Hematopoietic multipotent progenitor cell treated with erythropoietin and hydrocortisone succinate and interleukin-3 and kit ligand, for 8 days (in vitro differentiated cells): ENCODE results near the gene NOD1.
"Not testable (repeated sequence)": the region's sequence is repeated elsewhere in the genome, so short reads cannot be mapped to it uniquely, and the experiment has no call there.

ENCODE experiments used
- DNase-seq: peaks from one replicate; pipeline ENCODE4 v3.0.0-alpha.2; 2015

Gene NOD1

GRCh38 chr7:30445770-30446169 lies 32.8 kb downstream of the NOD1 start:
- peak; percentile 65 for DNase-seq

GRCh38 chr7:30437823-30438574 lies 40.6 kb downstream of the NOD1 start:
- no peak for DNase-seq

GRCh38 chr7:30436518-30436917 lies 42.1 kb downstream of the NOD1 start:
- no peak for DNase-seq

- DNase-seq = no peak
These were observed 42.5 kb downstream of the NOD1 start for GRCh38 chr7:30436046-30436445.

- DNase-seq = no peak
These were observed 44.3 kb downstream of the NOD1 start for GRCh38 chr7:30434140-30434799.

DNA sequence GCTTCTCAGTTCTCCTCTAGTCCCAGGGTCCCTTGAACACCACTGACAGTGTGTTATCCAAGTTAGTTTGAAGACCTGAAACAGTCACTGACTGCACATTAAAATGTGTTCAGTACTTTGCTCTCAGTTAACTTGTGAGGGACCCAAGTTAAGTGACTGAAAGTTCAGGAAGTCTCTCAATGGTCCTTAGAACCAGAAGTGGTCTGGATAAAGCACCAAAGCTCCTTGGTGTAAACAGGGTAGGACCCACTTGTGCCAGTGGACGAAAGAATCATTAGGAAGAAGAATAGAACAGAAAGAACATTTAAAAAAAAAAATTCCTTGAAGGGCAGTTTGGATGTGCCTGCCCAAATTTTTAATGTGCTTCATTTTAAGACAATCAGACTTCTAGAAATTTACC lies 45.1 kb downstream of the NOD1 start:
- DNase-seq = no peak

GRCh38 chr7:30433082-30433481 lies 45.5 kb downstream of the NOD1 start:
- no peak for DNase-seq

- no peak for DNase-seq
These were observed 47.8 kb downstream of the NOD1 start for GRCh38 chr7:30430777-30431176.

DNA sequence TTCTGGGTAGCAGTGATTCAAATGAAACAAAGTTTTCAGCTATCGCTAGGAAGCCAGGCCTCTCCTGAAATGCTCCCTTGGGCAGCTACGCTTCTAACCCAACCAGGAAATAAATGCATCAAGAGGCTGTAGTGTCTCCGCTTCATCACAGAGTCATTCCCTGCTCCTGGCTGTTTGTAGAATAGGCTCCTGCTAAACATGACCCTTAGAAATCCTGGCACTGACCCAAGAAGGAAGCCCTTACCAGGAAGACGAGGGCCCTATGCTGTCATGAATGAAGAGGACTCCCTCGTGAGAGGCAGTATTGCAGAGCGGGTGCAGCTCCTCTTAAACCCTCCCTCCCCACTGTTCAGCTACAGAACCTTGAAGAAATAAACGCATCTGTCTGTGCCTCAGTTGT lies 48.3 kb downstream of the NOD1 start:
- DNase-seq = no peak

GRCh38 chr7:30429156-30429530 lies 49.4 kb downstream of the NOD1 start:
- DNase-seq = no peak

DNA sequence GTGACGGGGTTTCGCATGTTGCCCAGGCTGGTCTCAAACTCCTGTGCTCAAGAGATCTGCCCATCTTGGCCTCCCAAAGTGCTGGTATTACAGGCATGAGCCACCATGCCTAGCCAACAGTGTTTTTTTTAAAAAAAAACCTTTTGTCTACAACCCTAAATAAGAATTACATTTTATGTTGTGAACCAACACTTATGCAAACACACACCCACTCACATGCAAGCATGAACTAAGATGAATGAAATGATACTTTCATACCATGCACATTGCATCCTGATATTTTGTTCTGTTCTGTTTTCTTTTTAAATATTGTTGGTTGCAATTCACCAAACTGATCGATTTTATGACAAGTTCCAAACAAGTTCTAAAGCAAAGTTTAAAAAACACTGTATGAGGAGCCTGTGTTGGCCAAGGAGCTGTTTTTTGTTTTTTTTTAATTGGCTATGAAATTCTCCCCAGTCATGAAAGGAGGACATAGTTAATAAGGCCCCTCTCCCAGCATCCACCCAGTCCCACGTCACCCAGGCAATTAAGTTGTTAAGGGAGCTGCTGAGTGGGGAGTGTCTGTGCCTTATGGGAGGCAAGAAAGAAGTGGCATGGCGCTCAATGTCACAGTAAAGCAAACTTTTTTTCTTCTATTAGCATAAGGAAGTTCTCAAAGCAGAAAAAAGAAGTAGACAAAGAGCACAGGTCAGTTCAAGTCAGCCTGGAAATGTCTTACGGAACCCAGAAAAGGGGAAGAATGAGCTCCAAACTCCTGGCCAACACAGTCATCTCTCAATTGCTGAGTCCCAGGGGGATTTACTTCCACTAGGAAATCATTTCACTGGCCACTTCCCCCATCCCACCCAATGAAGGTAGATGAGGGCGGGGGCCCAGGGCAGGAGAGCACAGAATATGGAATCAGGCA lies 50.1 kb downstream of the NOD1 start:
- DNase-seq = no peak

DNA sequence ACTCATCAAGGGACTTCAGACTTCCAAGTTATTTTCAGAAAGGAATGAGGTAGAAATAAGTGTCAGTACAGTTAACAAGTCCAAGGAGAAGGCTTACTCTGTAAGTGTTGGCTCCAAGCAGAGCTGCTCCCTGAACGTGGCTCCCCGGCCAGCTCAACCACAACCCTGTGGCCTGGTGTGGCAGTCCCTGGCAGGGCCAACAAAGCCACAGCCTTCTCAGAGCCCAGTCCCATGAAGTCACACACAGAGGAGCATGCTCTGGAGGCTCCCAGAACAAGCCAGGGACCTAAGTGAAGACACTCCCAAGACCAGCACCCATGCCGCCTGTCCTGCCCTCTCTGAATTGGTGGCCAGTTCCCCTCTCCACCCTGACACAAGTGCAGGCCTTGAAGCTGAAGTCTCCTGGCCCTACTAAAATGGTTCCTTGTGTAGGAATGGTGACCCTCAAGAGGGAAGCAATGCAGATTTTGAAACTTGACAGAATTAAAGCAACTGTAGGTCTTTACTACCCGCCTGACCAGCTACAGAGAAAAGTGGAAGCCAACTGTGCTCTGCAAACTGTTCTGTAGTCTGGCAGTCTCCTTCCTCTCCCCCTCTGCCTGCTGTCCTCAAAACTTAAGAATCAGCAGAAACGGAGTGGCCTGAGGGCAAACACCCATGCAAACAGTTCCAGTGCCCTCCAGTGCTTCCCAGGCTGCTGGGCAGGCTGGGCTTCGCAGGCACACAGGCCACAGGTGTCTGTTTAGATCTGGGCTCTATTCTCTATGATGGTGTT lies 51.1 kb downstream of the NOD1 start:
- DNase-seq = no peak

DNA sequence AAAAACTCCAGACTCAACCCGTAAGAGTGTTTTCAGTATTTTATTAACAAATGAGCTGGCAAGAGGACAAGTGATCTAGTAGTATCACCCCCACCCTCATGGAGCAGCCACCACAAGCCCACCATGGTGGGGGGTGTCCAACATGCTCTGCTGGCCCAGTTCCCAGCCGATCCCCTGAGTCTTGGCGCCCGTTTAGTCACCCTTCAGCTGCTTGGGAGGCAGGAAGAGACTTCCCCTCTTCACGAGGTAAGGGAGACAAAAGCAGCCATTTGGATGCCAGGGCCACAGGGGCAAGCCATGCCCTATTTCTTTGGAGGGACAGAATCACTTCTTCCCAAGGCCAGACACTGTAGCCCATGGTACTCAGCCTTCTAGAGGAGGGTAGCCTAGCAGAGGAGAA lies 54.1 kb downstream of the NOD1 start:
- DNase-seq = no peak

- no peak for DNase-seq
These were observed 54.6 kb downstream of the NOD1 start for GRCh38 chr7:30423788-30424505.

GRCh38 chr7:30422922-30423321 lies 55.7 kb downstream of the NOD1 start:
- DNase-seq = peak; percentile 60

GRCh38 chr7:30421647-30422196 lies 56.9 kb downstream of the NOD1 start:
- no peak for DNase-seq

- no peak for DNase-seq
These were observed 57.9 kb downstream of the NOD1 start for GRCh38 chr7:30420662-30421061.

GRCh38 chr7:30420080-30420479 lies 58.5 kb downstream of the NOD1 start:
- DNase-seq = not testable (repeated sequence)

DNA sequence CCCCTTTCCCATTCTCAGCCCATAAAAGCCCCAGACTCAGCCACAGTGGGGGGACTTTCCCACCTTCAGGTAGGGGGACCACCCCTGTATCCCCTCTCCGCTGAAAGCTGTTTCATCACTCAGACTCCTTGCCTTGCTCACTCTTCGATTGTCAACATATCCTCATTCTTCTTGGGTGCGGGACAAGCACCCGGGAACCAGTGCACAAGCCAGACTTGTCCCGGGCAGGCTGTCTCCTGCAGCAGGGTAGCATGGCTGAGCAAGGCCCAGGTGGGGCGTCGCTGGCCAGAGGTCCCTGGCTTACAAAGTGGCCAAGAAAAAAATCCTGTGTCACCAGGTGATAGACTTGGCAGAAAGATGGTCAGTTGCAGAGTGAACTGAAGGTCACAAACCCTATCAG lies 64.7 kb downstream of the NOD1 start:
- DNase-seq = no peak

GRCh38 chr7:30412782-30413504 lies 65.6 kb downstream of the NOD1 start:
- peak; percentile 83 for DNase-seq

DNA sequence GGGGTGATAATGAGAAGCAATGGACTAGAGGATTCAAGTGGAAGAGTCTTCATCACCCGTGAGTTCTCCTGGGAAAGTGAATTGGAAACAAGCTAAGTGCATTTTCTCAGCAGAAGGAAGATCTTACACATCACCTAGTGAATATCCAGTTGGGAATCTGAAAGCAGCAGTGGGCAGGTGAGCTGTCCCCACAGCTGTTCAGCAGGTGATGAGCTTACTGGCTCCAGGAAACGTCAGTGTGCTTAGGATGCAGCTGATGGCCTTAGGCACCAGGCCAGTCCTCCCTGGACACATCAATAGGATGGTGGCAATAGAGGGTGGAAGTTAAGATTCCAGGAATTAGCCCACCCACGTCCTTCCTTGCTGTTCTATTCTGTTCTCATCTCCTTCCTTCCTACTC lies 66.7 kb downstream of the NOD1 start:
- DNase-seq = no peak
